GM12891 (cell line): ENCODE measurements around the gene SUN5.

Experiments
- PAX5 ChIP-seq: IDR thresholded peaks from 2 replicates; pipeline ENCODE4 v1.6.1; 2011; ENCODE audit warnings: low read length, moderate library complexity, mild to moderate bottlenecking; ENCODE audit not compliant: insufficient read depth, severe bottlenecking
- POLR2A ChIP-seq: IDR thresholded peaks from 2 replicates; pipeline ENCODE4 v1.6.1; 2011; ENCODE audit warnings: low read depth, low read length, control low read depth
- POLR2AphosphoS5 ChIP-seq: IDR thresholded peaks from 2 replicates; pipeline ENCODE4 v1.6.1; 2011; ENCODE audit warnings: low read depth, low read length, control low read depth

DNA sequence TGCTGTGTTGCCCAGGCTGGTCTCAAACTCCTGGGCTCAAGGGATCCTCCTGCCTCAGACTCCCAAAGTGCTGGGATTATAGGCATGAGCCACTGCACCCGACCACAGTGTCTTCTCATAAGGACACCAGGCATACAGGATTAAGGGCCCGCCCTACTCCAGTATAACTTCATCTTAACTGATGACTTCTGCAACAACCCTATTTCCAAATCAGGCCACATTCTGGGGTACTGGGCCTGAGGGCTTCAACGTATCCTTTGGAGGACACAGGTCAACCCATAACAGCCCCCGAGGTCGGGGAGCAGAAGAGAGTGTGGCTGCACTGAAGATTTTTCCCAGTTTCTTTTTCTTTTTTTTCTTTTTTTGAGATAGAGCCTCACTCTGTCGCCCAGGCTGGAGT lies 39.7 kb downstream of the SUN5 start:
- TF ChIP-seq POLR2A (no peak), POLR2AphosphoS5 (no peak), PAX5 (no peak)
